ENCODE measurements around the gene NMU. TPM values are rescaled to one million over a fixed set of nuclear protein-coding genes. Genes with fewer than 3 reads are reported as not detected.

The NMU gene
- total and polyA plus RNA-seq, 2 of the 4 experiments (the other 2 are of a cell fraction), result not detected

- ChIA-PET POLR2A (ENCODE audit: unreplicated experiment) (no interaction called here), CTCF (interaction anchor here (0.6 kb wide), 1 partner anchor 10 kb away, joined by 3 read pairs; no protein-coding TSS in a partner anchor)
- no peak overlapping the region for H4K5ac ChIP-seq (ENCODE audit: low read depth, low read length)
- H3K9me1 ChIP-seq (ENCODE audit: insufficient read depth, low read length), result no peaks in the 10 kb centered on the region
- no peak overlapping the region for H3K4ac ChIP-seq (ENCODE audit: low read depth, low read length)
- H3K56ac ChIP-seq (ENCODE audit: extremely low read depth, insufficient read depth, low read length), result no peak overlapping the region
- H3K9me3 ChIP-seq (ENCODE audit: control insufficient read depth, insufficient read depth, low read length), result no peaks in the 10 kb centered on the region
- H3K79me1 ChIP-seq (ENCODE audit: low read depth in 1 of 2, low read length in 2 of 2), result no peaks in the 10 kb centered on the region
- TF ChIP-seq SMC3 (IDR thresholded peaks at IDR 0.05; ENCODE audit: low read depth, low read length) (no peak), NFE2L2 (IDR thresholded peaks at IDR 0.05; ENCODE audit: low read depth, low read length) (no peak), CTCF (conservative IDR thresholded peaks at IDR 0.05; ENCODE audit: low read depth, low read length) (no peak), MAZ (IDR thresholded peaks at IDR 0.05; ENCODE audit: borderline replicate concordance, low read depth, low read length) (no peak), CHD1 (IDR thresholded peaks at IDR 0.05; ENCODE audit: low read depth, low read length) (no peak), MXI1 (IDR thresholded peaks at IDR 0.05; ENCODE audit: borderline replicate concordance, low read depth, low read length) (no peak), POLR2A (IDR thresholded peaks at IDR 0.05; ENCODE audit: low read depth, low read length) (no peak), RCOR1 (IDR thresholded peaks at IDR 0.05; ENCODE audit: insufficient replicate concordance, low read length) (no peak), FOS (IDR thresholded peaks at IDR 0.05; ENCODE audit: low read depth, low read length) (no peak), RFX5 (IDR thresholded peaks at IDR 0.05; ENCODE audit: low read depth, low read length) (no peak), BHLHE40 (IDR thresholded peaks at IDR 0.05; ENCODE audit: low read depth, low read length) (no peak), CEBPB (IDR thresholded peaks at IDR 0.05; ENCODE audit: low read depth, low read length) (no peak), RAD21 (IDR thresholded peaks at IDR 0.05; ENCODE audit: low read length) (no peak), MAFK (IDR thresholded peaks at IDR 0.05; ENCODE audit: low read depth, low read length) (no peak), ELK1 (IDR thresholded peaks at IDR 0.05; ENCODE audit: borderline replicate concordance, low read depth, low read length) (no peak), USF2 (IDR thresholded peaks at IDR 0.05; ENCODE audit: low read depth, low read length) (no peak)
- H2AK9ac ChIP-seq (replicated peaks; ENCODE audit: low read depth, low read length, poor library complexity), result no peak overlapping the region
- dilution Hi-C loops (cut with HindIII; ENCODE audit: low sequenced_read_pairs, unreplicated experiment) (no loop called here), intact Hi-C loops (cut with micrococcal nuclease) (no loop called here), in situ Hi-C loops (cut with MboI; ENCODE audit: low sequenced_read_pairs) (no loop called here)
- ATAC-seq (ENCODE audit: low read depth), result no peak
- H3K14ac ChIP-seq (replicated peaks; ENCODE audit: low read depth, low read length), result no peak overlapping the region
- H2BK5ac ChIP-seq (ENCODE audit: low read depth, low read length, poor library complexity, severe bottlenecking), result no peak overlapping the region
- H3K4me3 ChIP-seq (ENCODE audit: insufficient read depth, low read depth, low read length), result no peak overlapping the region
- WGBS, 2 experiments (ENCODE audit: extremely low coverage in 2 of 2, insufficient read length in 1 of 2), result no CpG with 5 or more reads among the region's 1 CpG
- no peak overlapping the region for H2AFZ ChIP-seq (replicated peaks; ENCODE audit: low read length, poor library complexity)
- no peaks in the 10 kb centered on the region for H3K36me3 ChIP-seq (ENCODE audit: control insufficient read depth, insufficient read depth, low read length)
- no peaks in the 10 kb centered on the region for H4K20me1 ChIP-seq (ENCODE audit: insufficient read depth, low read length)
- no peaks in the 10 kb centered on the region for H3K4me1 ChIP-seq (ENCODE audit: control insufficient read depth, insufficient read depth, low read length)
- no peak overlapping the region for H3K4me2 ChIP-seq (ENCODE audit: low read depth, low read length)
- H3K18ac ChIP-seq (ENCODE audit: low read depth, low read length), result no peak overlapping the region
- H3K27me3 ChIP-seq (ENCODE audit: control insufficient read depth, insufficient read depth, low read length), result 0 out of 2 replicates have a peak, but pooled peaks cover 1% of the 10 kb centered on the region
- no peak overlapping the region for H3K27ac ChIP-seq (ENCODE audit: insufficient read depth, low read length)
- no peak for DNase-seq
- H3K9ac ChIP-seq (ENCODE audit: low read depth, low read length), result no peak overlapping the region
- no peak overlapping the region for H4K8ac ChIP-seq (ENCODE audit: low read depth in 2 of 2, low read length in 2 of 2)
- no peak overlapping the region for H2BK120ac ChIP-seq (ENCODE audit: low read depth, low read length)
- BruUV-seq (replicated peaks), result no TSS peak
- H2AK5ac ChIP-seq (ENCODE audit: low read depth, low read length), result no peak overlapping the region
- H2BK15ac ChIP-seq (ENCODE audit: low read depth, low read length), result no peak overlapping the region
- no peak overlapping the region for H3K23ac ChIP-seq (ENCODE audit: low read depth, low read length)
- H4K91ac ChIP-seq (ENCODE audit: insufficient read depth, low read depth, low read length), result no peak overlapping the region
- H2BK20ac ChIP-seq (ENCODE audit: low read depth, low read length), result no peak overlapping the region
Observed at GRCh38 chr4:55617587-55618197, 18.4 kb downstream of the NMU start.
